ENCODE measurements around the gene PPIG.
"Not testable (repeated sequence)": the region's sequence is repeated elsewhere in the genome, so short reads cannot be mapped to it uniquely, and the experiment has no call there.

PPIG gene

DNA sequence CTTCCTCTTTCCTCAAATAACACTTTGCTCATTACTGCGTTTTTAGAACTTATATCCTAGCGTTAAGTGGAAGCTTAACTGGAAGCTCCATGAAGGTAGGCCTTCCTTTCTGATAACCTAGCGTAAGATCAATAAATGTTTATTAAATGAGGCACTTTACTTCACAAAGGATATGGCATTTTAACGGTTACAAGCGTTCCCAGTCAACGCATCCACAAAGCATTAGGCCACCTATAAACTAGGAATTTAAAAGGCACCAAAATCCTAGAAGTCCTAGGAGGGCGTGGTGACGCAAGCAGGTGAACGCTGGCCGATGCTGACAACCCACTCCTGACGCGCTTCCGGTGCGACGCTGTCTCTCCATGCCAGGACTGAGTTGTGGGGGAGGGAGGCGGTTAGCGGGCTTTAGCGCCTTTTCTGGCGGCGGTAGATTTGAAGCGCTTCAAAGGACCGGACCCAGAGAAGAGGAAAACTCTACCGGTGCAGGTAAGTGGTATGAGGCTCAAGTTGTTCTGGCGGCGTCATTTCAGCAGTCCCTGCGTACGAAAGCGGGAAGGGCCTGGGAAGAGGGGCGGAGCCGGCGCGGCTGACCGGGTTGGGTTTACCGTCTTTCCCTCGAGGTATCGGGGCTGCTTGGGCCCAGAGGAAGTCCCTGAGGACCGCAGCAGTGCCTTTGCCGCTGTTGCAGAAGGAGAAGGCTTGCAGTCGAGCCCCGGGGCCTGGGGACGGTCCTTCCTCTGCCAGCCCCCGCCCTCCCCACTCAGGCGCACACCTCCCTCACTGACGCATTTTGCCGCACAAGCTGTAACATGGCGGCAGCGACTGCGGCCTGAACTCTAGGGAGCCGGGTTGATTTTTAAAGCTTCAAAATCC lies at the start of gene PPIG:
PPIG (plus strand) TSS at position 347 of the 873 bp plus-strand sequence. CDS start 19,691 bp downstream, outside the sequence.
- peak within 1 kb of the TSS; percentile 72 for H3K4me3 ChIP-seq (replicated peaks; ENCODE audit: low read depth, low read length)
- peak; percentile 95 for DNase-seq (ENCODE audit: low read depth)
- TF ChIP-seq, protein P1, sequence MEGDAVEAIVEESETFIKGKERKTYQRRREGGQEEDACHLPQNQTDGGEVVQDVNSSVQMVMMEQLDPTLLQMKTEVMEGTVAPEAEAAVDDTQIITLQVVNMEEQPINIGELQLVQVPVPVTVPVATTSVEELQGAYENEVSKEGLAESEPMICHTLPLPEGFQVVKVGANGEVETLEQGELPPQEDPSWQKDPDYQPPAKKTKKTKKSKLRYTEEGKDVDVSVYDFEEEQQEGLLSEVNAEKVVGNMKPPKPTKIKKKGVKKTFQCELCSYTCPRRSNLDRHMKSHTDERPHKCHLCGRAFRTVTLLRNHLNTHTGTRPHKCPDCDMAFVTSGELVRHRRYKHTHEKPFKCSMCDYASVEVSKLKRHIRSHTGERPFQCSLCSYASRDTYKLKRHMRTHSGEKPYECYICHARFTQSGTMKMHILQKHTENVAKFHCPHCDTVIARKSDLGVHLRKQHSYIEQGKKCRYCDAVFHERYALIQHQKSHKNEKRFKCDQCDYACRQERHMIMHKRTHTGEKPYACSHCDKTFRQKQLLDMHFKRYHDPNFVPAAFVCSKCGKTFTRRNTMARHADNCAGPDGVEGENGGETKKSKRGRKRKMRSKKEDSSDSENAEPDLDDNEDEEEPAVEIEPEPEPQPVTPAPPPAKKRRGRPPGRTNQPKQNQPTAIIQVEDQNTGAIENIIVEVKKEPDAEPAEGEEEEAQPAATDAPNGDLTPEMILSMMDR (IDR thresholded peaks at IDR 0.05; ENCODE audit: low read length, missing control alignments): no peak

DNA sequence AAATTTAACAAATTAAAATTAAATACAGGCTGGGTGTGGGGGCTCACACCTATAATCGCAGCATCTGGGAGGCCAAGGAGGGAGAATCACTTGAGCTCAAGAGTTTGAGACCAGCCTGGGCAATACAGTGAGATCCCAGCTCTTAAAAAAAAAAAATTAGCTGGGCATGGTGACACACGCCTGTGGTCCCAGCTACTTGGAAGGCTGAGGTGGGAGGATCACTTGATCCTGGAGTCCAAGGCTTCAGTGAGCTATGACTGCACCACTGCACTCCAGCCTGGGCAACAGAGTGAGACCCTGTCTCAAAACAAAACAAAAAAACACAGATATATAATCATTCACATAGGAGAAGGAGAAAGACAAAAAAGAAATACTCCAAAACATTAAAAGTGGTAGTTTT lies 44.7 kb upstream of the PPIG start:
- not testable (repeated sequence) for H3K4me3 ChIP-seq (replicated peaks; ENCODE audit: low read depth, low read length); DNase-seq (ENCODE audit: low read depth)

GRCh38 chr2:169540146-169540545 lies 44.0 kb upstream of the PPIG start:
- TF ChIP-seq, protein P1 (IDR thresholded peaks at IDR 0.05; ENCODE audit: low read length, missing control alignments): no peak
- H3K4me3 ChIP-seq (replicated peaks; ENCODE audit: low read depth, low read length): no peak overlapping the region
- no peak for DNase-seq (ENCODE audit: low read depth)

DNA sequence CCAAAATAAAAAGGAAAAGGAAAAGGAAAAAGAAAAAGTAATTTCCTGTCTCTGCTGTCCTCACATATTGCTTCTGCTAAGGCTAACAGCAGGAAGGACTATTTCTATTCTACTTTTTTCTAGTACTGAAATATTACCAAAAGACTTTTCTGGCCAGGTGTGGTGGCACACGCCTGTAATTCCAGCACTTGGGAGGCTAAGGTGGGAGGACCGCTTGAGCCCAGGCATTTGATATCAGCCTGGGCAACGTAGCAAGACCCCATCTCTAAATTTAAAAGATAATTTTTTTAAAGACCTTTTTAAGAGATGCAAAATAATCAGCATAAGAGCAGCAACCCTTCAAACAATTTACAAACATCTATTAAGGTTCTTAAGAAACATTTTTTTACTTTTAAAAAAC lies 41.7 kb upstream of the PPIG start:
- no peak overlapping the region for H3K4me3 ChIP-seq (replicated peaks; ENCODE audit: low read depth, low read length)
- TF ChIP-seq, protein P1 (IDR thresholded peaks at IDR 0.05; ENCODE audit: low read length, missing control alignments): no peak
- no peak for DNase-seq (ENCODE audit: low read depth)

DNA sequence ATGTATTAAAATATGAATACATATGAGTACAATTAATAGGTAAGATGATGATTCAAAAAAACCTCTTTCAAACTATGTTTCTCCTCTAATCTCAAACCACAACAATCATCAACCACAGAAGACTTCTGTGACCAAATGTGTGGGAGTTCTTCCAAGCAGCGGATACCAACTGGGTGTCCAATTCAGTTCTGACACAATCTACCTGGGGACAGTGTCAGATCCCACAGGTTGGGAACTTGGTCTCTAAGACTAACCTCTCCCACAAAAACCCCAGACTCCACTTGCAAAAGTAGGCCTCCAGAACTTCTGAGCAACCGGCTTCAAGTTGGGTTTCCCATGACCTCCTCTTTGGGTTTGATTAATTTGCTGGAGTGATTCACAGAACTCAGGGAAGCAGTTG lies 37.4 kb upstream of the PPIG start:
- TF ChIP-seq, protein P1 (IDR thresholded peaks at IDR 0.05; ENCODE audit: low read length, missing control alignments): no peak
- no peak overlapping the region for H3K4me3 ChIP-seq (replicated peaks; ENCODE audit: low read depth, low read length)

DNA sequence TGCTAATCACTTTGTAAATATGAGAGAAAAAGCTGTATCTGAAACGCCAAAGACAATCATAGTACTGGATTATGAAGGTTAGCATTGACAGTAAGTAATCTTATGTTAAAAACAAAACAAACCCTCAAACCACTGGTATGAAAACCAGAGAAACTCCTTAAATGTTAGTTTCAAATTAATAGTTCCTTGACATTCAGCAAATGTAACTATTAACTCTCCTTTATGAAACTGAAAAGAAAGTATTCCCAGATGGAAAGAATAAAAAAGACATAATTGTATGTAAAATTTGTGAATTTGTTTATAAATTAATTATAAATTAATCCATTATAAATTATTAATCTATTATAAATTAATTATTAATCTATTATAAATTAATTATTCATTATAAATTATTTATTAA lies 22.8 kb upstream of the PPIG start:
- H3K4me3 ChIP-seq (replicated peaks; ENCODE audit: low read depth, low read length): no peak overlapping the region
- DNase-seq (ENCODE audit: low read depth): no peak
- TF ChIP-seq, protein P1 (IDR thresholded peaks at IDR 0.05; ENCODE audit: low read length, missing control alignments): no peak

More for the DNA sequence above, 37.4 kb upstream of the PPIG start:
- no peak for DNase-seq (ENCODE audit: low read depth)

DNA sequence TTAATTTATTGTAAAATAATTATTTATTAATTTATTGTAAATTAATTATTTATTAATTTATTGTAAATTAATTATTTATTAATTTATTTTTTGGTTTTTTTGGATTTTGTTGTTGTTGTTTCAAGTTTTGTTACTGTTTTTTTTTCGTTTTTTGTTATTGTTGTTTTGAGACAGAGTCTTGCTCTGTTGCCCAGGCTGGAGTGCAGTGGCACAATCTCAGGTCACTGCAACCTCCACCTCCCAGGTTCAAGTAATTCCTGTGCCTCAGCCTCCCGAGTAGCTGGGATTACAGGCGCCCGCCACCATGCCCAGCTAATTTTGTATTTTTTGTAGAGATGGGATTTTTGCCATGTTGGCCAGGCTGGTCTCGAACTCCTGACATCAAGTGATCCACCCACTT lies 22.1 kb upstream of the PPIG start:
- not testable (repeated sequence) for DNase-seq (ENCODE audit: low read depth); H3K4me3 ChIP-seq (replicated peaks; ENCODE audit: low read depth, low read length)

DNA sequence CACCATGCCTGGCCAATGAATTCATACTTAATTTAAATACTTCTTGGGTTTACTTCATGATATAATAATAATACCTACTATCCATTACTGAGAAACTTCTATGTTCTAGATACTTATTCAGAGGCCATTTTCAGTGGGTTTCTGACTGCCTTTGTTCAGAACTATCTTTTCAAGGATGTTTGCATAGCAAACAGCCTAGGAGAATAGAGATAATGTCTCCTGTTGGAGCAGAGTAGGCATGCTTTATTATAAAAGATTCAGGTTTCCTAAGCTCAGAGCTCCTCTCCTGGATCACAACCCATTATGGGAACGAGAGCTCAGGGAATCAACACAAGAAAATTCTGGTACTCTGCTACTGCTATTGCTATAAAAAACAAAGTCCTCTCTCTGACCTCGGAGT lies 21.6 kb upstream of the PPIG start:
- DNase-seq (ENCODE audit: low read depth): no peak
- TF ChIP-seq, protein P1 (IDR thresholded peaks at IDR 0.05; ENCODE audit: low read length, missing control alignments): no peak
- no peak overlapping the region for H3K4me3 ChIP-seq (replicated peaks; ENCODE audit: low read depth, low read length)
